HEK293 (cell line): Measurements from ENCODE around the gene TAF8.
A peak's percentile ranks its signal among the peaks of the same experiment; 100 is the strongest.

Source experiments
- CTCF ChIA-PET: fragments of 350-600 bp; formaldehyde crosslinking; extraction: SDS; loops from one replicate; lab custom pipeline; 2021; ENCODE audit warnings: antibody characterized with exemption; lab: Yijun Ruan, JAX
- POLR2A ChIA-PET: fragments of 300-600 bp; formaldehyde crosslinking; extraction: SDS; loops from one replicate; lab custom pipeline; 2020; ENCODE audit warnings: antibody characterized with exemption, inconsistent platforms; lab: Yijun Ruan, JAX
- H3K27ac ChIP-seq: fragments of 200-500 bp; sonication (Bioruptor generic); 2 replicates; pipeline ENCODE4 v1.5.1; 2014; ENCODE audit warnings: low read depth, low read length, control low read depth, inconsistent platforms; ENCODE audit errors: extremely low read depth
- H3K36me3 ChIP-seq, 2 experiments: fragments of 200-500 bp in 1 of 2; sonication (Bioruptor generic) in 1 of 2; 1 replicate in 1 of 2; 2 replicates in 1 of 2; pipeline ENCODE4 v1.5.1; 2014 to 2017; ENCODE audit warnings: inconsistent platforms in 2 of 2, low read length in 2 of 2; ENCODE audit not compliant: control insufficient read depth in 2 of 2, insufficient read depth in 1 of 2
- H3K4me1 ChIP-seq: fragments of 200-500 bp; sonication (Bioruptor generic); 2 replicates; pipeline ENCODE4 v1.5.1; 2014; ENCODE audit warnings: mild to moderate bottlenecking, low read length, inconsistent platforms; ENCODE audit not compliant: control insufficient read depth, insufficient read depth
- H3K4me3 ChIP-seq: 2 replicates; pipeline ENCODE4 v1.5.1; 2011; ENCODE audit warnings: low read depth, mild to moderate bottlenecking, control low read depth, low read length, moderate library complexity
- H3K9me3 ChIP-seq: fragments of 200-500 bp; sonication (Bioruptor generic); 2 replicates; pipeline ENCODE4 v1.5.1; 2014; ENCODE audit warnings: low read depth, low read length, inconsistent platforms; ENCODE audit not compliant: control insufficient read depth, insufficient read depth
- KLF16 ChIP-seq: fragments of 450-650 bp; formaldehyde crosslinking; IDR thresholded peaks from 2 replicates; pipeline ENCODE4 v1.5.1; 2017; ENCODE audit warnings: missing biosample characterization, missing genetic modification characterization
- PRDM2 ChIP-seq: fragments of 450-650 bp; formaldehyde crosslinking; IDR thresholded peaks from 2 replicates; pipeline ENCODE4 v1.5.1; 2016; ENCODE audit warnings: missing biosample characterization, missing genetic modification characterization, borderline replicate concordance
- RBAK ChIP-seq: fragments of 450-650 bp; formaldehyde crosslinking; IDR thresholded peaks from 2 replicates; pipeline ENCODE4 v1.5.1; 2016; ENCODE audit warnings: missing biosample characterization, missing genetic modification characterization
- SCRT1 ChIP-seq: fragments of 450-650 bp; formaldehyde crosslinking; IDR thresholded peaks from 2 replicates; pipeline ENCODE4 v1.5.1; 2016; ENCODE audit warnings: missing biosample characterization, missing genetic modification characterization, borderline replicate concordance
- SCRT2 ChIP-seq: fragments of 450-650 bp; formaldehyde crosslinking; IDR thresholded peaks from 2 replicates; pipeline ENCODE4 v1.5.1; 2016; ENCODE audit warnings: missing biosample characterization, missing genetic modification characterization
- SP2 ChIP-seq: fragments of 450-650 bp; formaldehyde crosslinking; IDR thresholded peaks from 2 replicates; pipeline ENCODE4 v1.5.1; 2016; ENCODE audit warnings: missing biosample characterization, missing genetic modification characterization
- SP3 ChIP-seq: fragments of 450-650 bp; formaldehyde crosslinking; IDR thresholded peaks from 2 replicates; pipeline ENCODE4 v1.5.1; 2016; ENCODE audit warnings: missing biosample characterization, missing genetic modification characterization
- ZBTB20 ChIP-seq: fragments of 450-650 bp; formaldehyde crosslinking; IDR thresholded peaks from 2 replicates; pipeline ENCODE4 v1.5.1; 2016; ENCODE audit warnings: missing biosample characterization, missing genetic modification characterization
- ZBTB49 ChIP-seq: fragments of 450-650 bp; formaldehyde crosslinking; IDR thresholded peaks from 2 replicates; pipeline ENCODE4 v1.5.1; 2016; ENCODE audit warnings: missing biosample characterization, missing genetic modification characterization, low read depth
- ZNF133 ChIP-seq: fragments of 450-650 bp; formaldehyde crosslinking; IDR thresholded peaks from 2 replicates; pipeline ENCODE4 v1.5.1; 2016; ENCODE audit warnings: missing biosample characterization, missing genetic modification characterization
- ZNF2 ChIP-seq: fragments of 450-650 bp; formaldehyde crosslinking; IDR thresholded peaks from 2 replicates; pipeline ENCODE4 v1.5.1; 2016; ENCODE audit warnings: missing biosample characterization, missing genetic modification characterization
- ZNF324 ChIP-seq: fragments of 450-650 bp; formaldehyde crosslinking; IDR thresholded peaks from 2 replicates; pipeline ENCODE4 v1.5.1; 2016; ENCODE audit warnings: missing biosample characterization, missing genetic modification characterization
- ZNF37A ChIP-seq: fragments of 450-650 bp; IDR thresholded peaks from 2 replicates; pipeline ENCODE4 v1.5.1; 2018; ENCODE audit warnings: missing biosample characterization, missing genetic modification characterization
- ZNF398 ChIP-seq: fragments of 450-650 bp; formaldehyde crosslinking; IDR thresholded peaks from 2 replicates; pipeline ENCODE4 v1.5.1; 2017; ENCODE audit warnings: missing biosample characterization, missing genetic modification characterization
- ZNF501 ChIP-seq: fragments of 450-650 bp; formaldehyde crosslinking; IDR thresholded peaks from 2 replicates; pipeline ENCODE4 v1.5.1; 2016; ENCODE audit warnings: missing biosample characterization, missing genetic modification characterization
- ZNF558 ChIP-seq: fragments of 450-650 bp; formaldehyde crosslinking; IDR thresholded peaks from 2 replicates; pipeline ENCODE4 v1.5.1; 2016; ENCODE audit warnings: missing biosample characterization, missing genetic modification characterization
- ZNF660 ChIP-seq: fragments of 450-650 bp; IDR thresholded peaks from 2 replicates; pipeline ENCODE4 v1.5.1; 2018; ENCODE audit warnings: missing biosample characterization, mild to moderate bottlenecking, missing genetic modification characterization
- ZNF664 ChIP-seq: fragments of 450-650 bp; formaldehyde crosslinking; IDR thresholded peaks from 2 replicates; pipeline ENCODE4 v1.5.1; 2016; ENCODE audit warnings: missing biosample characterization, missing genetic modification characterization
- ZNF792 ChIP-seq: fragments of 450-650 bp; formaldehyde crosslinking; IDR thresholded peaks from 2 replicates; pipeline ENCODE4 v1.5.1; 2016; ENCODE audit warnings: missing biosample characterization, missing genetic modification characterization
- ZNF830 ChIP-seq: fragments of 450-650 bp; IDR thresholded peaks from 2 replicates; pipeline ENCODE4 v1.5.0; 2018; ENCODE audit warnings: missing biosample characterization, missing genetic modification characterization, low read depth, mild to moderate bottlenecking, moderate library complexity
- ZSCAN30 ChIP-seq: fragments of 450-650 bp; IDR thresholded peaks from 2 replicates; pipeline ENCODE4 v1.5.1; 2018; ENCODE audit warnings: missing biosample characterization, mild to moderate bottlenecking, missing genetic modification characterization, moderate library complexity

TAF8 gene

GRCh38 chr6:42022755-42023384, 27.5 kb upstream of the TAF8 start:
- no peak overlapping the region for H3K27ac ChIP-seq
- H3K4me1 ChIP-seq, result no peaks in the 10 kb centered on the region
- H3K36me3 ChIP-seq, result no peaks in the 10 kb centered on the region
- no peak for TF ChIP-seq RBAK (tag by site-specific recombination)
- peak; percentile 68; the same call in 1 of the 2 replicates for TF ChIP-seq SCRT1 (tag by site-specific recombination)
- TF ChIP-seq SCRT2 (tag by site-specific recombination), result peak; percentile 79
- TF ChIP-seq, all 188 proteins: peak for 2
- H3K4me3 ChIP-seq, result no peak overlapping the region
- POLR2A ChIA-PET, result no interaction called here
- CTCF ChIA-PET, result interaction anchor here (0.6 to 1.4 kb wide), 3 partner anchors 87 to 210 kb away, joined by 3 read pairs; no protein-coding TSS in a partner anchor
- no peaks in the 10 kb centered on the region for H3K9me3 ChIP-seq

GRCh38 chr6:42025066-42025844, 25.1 kb upstream of the TAF8 start:
- no peak overlapping the region for H3K27ac ChIP-seq
- H3K4me3 ChIP-seq, result no peak overlapping the region
- TF ChIP-seq KLF16 (tag by site-specific recombination), result no peak
- TF ChIP-seq SP2 (tag by site-specific recombination), result no peak
- TF ChIP-seq ZNF324 (tag by site-specific recombination), result no peak
- TF ChIP-seq ZNF792, result no peak
- no peak for TF ChIP-seq ZBTB20
- TF ChIP-seq ZNF501, result no peak
- TF ChIP-seq ZNF558 (tag by site-specific recombination), result no peak
- TF ChIP-seq ZNF37A, result no peak
- TF ChIP-seq ZNF2 (tag by site-specific recombination), result no peak
- TF ChIP-seq ZSCAN30 (tag by site-specific recombination), result no peak
- TF ChIP-seq ZNF133 (tag by site-specific recombination), result no peak
- TF ChIP-seq ZNF398 (tag by site-specific recombination), result no peak
- TF ChIP-seq PRDM2, result no peak
- no peak for TF ChIP-seq ZNF664 (tag by site-specific recombination)
- TF ChIP-seq ZNF660 (tag by site-specific recombination), result no peak
- no peak for TF ChIP-seq ZNF830 (tag by site-specific recombination)
- no peak for TF ChIP-seq ZBTB49 (tag by site-specific recombination)
- no peak for TF ChIP-seq SP3 (tag by site-specific recombination)
- no peaks in the 10 kb centered on the region for H3K36me3 ChIP-seq
- no peaks in the 10 kb centered on the region for H3K4me1 ChIP-seq
- ChIA-PET CTCF (interaction anchor here (0.7 to 1.6 kb wide), 2 partner anchors 19 to 284 kb away, joined by 4 to 5 read pairs; no protein-coding TSS in a partner anchor), POLR2A (no interaction called here)
- H3K9me3 ChIP-seq, result no peaks in the 10 kb centered on the region
